Measurements from ENCODE around the gene TMTC2. TPM values are rescaled to one million over a fixed set of nuclear protein-coding genes. Genes with fewer than 3 reads are reported as not detected.

Gene TMTC2
- polyA plus RNA-seq, 1 experiment = 1.6 TPM

DNA sequence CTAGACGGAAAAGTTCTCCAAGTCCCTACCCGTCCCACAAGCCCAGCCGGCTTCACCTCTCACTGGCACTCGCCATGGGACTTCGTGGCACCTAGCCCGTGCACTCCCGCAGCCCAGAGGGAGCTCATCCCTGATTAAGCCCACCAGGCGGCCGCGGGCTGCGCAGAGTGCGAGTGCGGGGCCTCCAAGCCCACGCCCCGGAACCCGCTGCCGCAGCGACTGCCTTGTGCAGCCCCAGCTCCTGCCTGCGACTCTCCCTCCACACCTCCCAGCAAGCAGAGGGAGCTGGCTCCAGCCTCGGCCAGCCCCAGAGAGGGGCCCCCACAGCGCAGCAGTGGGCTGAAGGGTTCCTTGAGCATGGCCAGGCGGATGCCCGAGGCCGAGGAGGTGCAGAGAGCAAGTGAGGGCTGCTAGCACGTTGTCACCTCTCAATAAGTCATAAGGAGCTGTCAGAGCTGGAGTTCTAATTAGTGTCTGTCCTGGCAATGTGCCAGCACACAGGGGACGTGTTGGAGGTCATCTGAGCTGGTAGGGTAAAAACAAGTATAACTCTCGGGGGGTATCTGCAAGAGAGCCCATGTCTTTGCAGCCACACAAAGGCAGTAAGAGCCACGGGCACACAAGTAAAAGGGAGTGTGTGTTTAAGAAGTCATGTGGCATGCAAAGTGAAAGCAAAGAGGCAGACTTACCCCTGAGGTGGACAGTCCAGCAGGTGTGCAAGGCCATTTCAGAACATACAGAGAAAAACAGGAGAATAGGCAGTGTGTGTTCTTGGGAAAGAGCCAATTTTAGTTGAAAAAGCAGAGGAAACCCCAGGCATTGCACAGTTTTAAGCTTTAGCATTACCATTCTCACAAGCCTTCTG lies 27.1 kb upstream of the TMTC2 start:
- TF ChIP-seq CTCF (IDR thresholded peaks at IDR 0.05; ENCODE audit: low read depth, low read length) = no peak
- DNase-seq (ENCODE audit: low read depth, low spot score) = no peak
- ChIA-PET POLR2A (no interaction called here), CTCF (interaction anchor here (0.7 kb wide), 1 partner anchor 194 kb away, joined by 3 read pairs; no protein-coding TSS in a partner anchor)
- H3K27me3 ChIP-seq (ENCODE audit: control insufficient read depth, insufficient read depth, low read length) = no peaks in the 10 kb centered on the region
- H3K4me3 ChIP-seq (ENCODE audit: low read depth, low read length) = no peak overlapping the region
- H3K9me3 ChIP-seq (ENCODE audit: control insufficient read depth, insufficient read depth, low read length) = peaks cover 11% of the 10 kb centered on the region
- no peak overlapping the region for H3K27ac ChIP-seq (ENCODE audit: low read depth, low read length)

DNA sequence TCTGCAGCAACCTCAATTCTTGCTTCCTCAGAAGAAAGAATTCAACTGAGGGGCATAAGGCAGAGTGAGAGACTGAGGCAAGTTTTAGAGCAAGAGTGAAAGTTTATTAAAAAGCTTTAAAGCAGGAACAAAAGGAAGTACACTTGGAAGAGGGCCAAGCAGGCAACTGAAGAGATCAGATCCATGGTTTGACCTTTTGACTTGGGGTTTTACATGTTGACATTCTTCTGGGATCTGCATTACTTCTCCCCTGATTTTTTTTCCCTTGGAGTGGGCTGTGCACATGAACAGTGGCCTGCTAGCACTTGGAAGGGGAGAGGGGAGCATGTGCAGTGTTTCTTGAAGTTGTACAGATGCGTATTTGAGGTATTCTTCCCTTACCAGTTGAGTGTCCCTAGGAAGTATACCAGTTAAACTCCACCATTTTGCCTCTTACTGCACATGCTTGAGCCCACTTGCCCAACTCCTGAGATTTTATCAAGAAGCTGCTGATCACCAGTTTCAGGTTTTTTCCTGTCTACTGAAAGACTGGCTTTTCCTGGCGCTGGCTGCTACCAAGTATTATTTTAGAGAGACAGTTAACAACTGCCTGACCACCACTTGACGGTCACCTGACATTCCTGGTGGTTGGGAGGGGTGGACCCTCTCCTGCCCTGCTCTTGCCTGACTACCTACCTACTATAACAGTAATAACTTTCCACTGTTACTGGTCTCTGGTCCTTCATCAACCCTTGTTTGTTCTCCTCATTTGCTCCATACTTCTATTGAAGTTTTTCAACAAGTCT lies 26.0 kb upstream of the TMTC2 start:
- ChIA-PET CTCF (no interaction called here), POLR2A (no interaction called here)
- no peak for DNase-seq (ENCODE audit: low read depth, low spot score)
- Histone ChIP-seq H3K27me3 (ENCODE audit: control insufficient read depth, insufficient read depth, low read length) (no peaks in the 10 kb centered on the region), H3K9me3 (ENCODE audit: control insufficient read depth, insufficient read depth, low read length) (peaks cover 11% of the 10 kb centered on the region), H3K4me3 (ENCODE audit: low read depth, low read length) (no peak overlapping the region), H3K27ac (ENCODE audit: low read depth, low read length) (no peak overlapping the region)
- TF ChIP-seq CTCF (IDR thresholded peaks at IDR 0.05; ENCODE audit: low read depth, low read length) = no peak

DNA sequence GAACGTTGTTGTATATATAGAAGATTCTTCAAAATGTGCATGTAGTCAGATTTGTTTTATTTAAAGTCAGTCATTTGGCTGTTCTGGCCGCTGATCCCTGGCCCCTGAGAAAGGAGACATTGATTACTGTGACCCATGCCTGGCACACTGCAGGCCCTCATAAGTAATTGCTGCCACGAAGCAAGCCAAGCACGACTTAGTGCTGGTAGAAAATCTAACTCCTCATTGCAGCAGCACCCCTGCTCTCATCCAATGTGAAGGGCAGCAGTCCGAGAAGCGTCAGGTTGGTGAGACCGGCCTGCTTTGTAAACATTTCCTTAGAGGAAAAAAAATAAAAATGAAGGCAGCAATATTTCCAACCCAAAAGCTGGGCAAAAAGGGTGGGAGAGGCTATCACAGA lies 22.8 kb upstream of the TMTC2 start:
- CTCF ChIA-PET = no interaction called here
- H3K27ac ChIP-seq (ENCODE audit: low read depth, low read length) = no peak overlapping the region
- DNase-seq (ENCODE audit: low read depth, low spot score) = no peak
- TF ChIP-seq CTCF (IDR thresholded peaks at IDR 0.05; ENCODE audit: low read depth, low read length) = no peak
- POLR2A ChIA-PET = no interaction called here
- no peak overlapping the region for H3K4me3 ChIP-seq (ENCODE audit: low read depth, low read length)
- no peaks in the 10 kb centered on the region for H3K27me3 ChIP-seq (ENCODE audit: control insufficient read depth, insufficient read depth, low read length)
- peaks cover 8% of the 10 kb centered on the region for H3K9me3 ChIP-seq (ENCODE audit: control insufficient read depth, insufficient read depth, low read length)

GRCh38 chr12:82665142-82665923 lies 21.4 kb upstream of the TMTC2 start:
- CTCF ChIA-PET = interaction anchor here (0.8 kb wide), 1 partner anchor 20 kb away, joined by 3 read pairs; no protein-coding TSS in a partner anchor
- Histone ChIP-seq H3K27ac (ENCODE audit: low read depth, low read length) (no peak overlapping the region), H3K27me3 (ENCODE audit: control insufficient read depth, insufficient read depth, low read length) (no peaks in the 10 kb centered on the region), H3K4me3 (ENCODE audit: low read depth, low read length) (no peak overlapping the region), H3K9me3 (ENCODE audit: control insufficient read depth, insufficient read depth, low read length) (no peaks in the 10 kb centered on the region)
- no peak for DNase-seq (ENCODE audit: low read depth, low spot score)
- POLR2A ChIA-PET = no interaction called here
- TF ChIP-seq CTCF (IDR thresholded peaks at IDR 0.05; ENCODE audit: low read depth, low read length) = no peak
